Measurements from ENCODE around the gene ABTB1.

The ABTB1 gene

GRCh38 chr3:127717357-127718244 is 44.8 kb downstream of the ABTB1 start:
- TF ChIP-seq CTCF (IDR thresholded peaks at IDR 0.05; ENCODE audit: insufficient read depth, low read length, poor library complexity, severe bottlenecking): no peak
- Histone ChIP-seq H3K4me3 (replicated peaks; ENCODE audit: low read depth, low read length) (no peak overlapping the region), H3K27me3 (replicated peaks; ENCODE audit: control insufficient read depth, insufficient read depth, low read length) (no peaks in the 10 kb centered on the region), H3K36me3 (ENCODE audit: control insufficient read depth, insufficient read depth, low read length) (peaks cover 50% of the 10 kb centered on the region)
- no peak for DNase-seq (ENCODE audit: extremely low read depth, insufficient read length)

DNA sequence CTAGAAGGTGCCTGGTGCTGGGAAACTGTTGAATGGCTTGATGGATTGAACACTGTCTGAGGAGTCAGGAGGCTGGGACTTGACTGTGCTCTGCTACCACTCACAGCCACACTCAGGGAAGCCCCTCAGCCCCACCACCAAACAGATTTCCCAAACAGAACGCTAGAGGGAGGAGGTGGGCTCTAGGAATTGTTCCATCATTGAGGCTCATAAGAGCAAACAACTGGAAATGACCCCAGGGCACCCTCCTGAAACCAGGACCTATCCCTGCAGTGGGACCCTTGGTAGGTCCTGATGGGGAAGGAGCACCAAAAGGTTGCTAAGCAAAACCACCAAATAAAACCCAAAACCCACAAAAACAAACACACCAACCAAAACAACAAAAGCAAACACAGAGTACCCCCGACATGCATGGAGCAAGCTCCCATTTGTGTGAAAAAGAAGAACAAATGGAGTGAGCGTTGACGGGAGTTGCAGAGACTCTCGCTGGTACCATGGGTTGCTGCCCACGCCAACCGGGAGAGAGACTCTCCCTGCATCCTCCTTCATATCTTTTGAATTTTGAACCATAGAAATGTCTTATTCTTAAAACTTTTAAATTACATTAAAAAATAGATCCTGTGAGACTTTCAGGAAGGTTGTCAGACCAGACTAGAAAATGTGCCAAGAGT is 45.6 kb downstream of the ABTB1 start:
- Histone ChIP-seq H3K36me3 (ENCODE audit: control insufficient read depth, insufficient read depth, low read length) (peaks cover 47% of the 10 kb centered on the region), H3K27me3 (replicated peaks; ENCODE audit: control insufficient read depth, insufficient read depth, low read length) (no peaks in the 10 kb centered on the region), H3K4me3 (replicated peaks; ENCODE audit: low read depth, low read length) (no peak overlapping the region)
- no peak for DNase-seq (ENCODE audit: extremely low read depth, insufficient read length)
- TF ChIP-seq CTCF (IDR thresholded peaks at IDR 0.05; ENCODE audit: insufficient read depth, low read length, poor library complexity, severe bottlenecking): no peak

- H3K27me3 ChIP-seq (replicated peaks; ENCODE audit: control insufficient read depth, insufficient read depth, low read length): no peaks in the 10 kb centered on the region
- no peak for DNase-seq (ENCODE audit: extremely low read depth, insufficient read length)
- TF ChIP-seq CTCF (IDR thresholded peaks at IDR 0.05; ENCODE audit: insufficient read depth, low read length, poor library complexity, severe bottlenecking): no peak
- H3K36me3 ChIP-seq (ENCODE audit: control insufficient read depth, insufficient read depth, low read length): peaks cover 43% of the 10 kb centered on the region
- no peak overlapping the region for H3K4me3 ChIP-seq (replicated peaks; ENCODE audit: low read depth, low read length)
Measured at GRCh38 chr3:127718916-127719290, 46.2 kb downstream of the ABTB1 start.

- no peak for TF ChIP-seq CTCF (IDR thresholded peaks at IDR 0.05; ENCODE audit: insufficient read depth, low read length, poor library complexity, severe bottlenecking)
- peaks cover 43% of the 10 kb centered on the region for H3K36me3 ChIP-seq (ENCODE audit: control insufficient read depth, insufficient read depth, low read length)
- DNase-seq (ENCODE audit: extremely low read depth, insufficient read length): no peak
- H3K27me3 ChIP-seq (replicated peaks; ENCODE audit: control insufficient read depth, insufficient read depth, low read length): no peaks in the 10 kb centered on the region
- no peak overlapping the region for H3K4me3 ChIP-seq (replicated peaks; ENCODE audit: low read depth, low read length)
Measured at GRCh38 chr3:127719369-127719768, 46.6 kb downstream of the ABTB1 start.

- no peak for TF ChIP-seq CTCF (IDR thresholded peaks at IDR 0.05; ENCODE audit: insufficient read depth, low read length, poor library complexity, severe bottlenecking)
- Histone ChIP-seq H3K4me3 (replicated peaks; ENCODE audit: low read depth, low read length) (no peak overlapping the region), H3K27me3 (replicated peaks; ENCODE audit: control insufficient read depth, insufficient read depth, low read length) (no peaks in the 10 kb centered on the region), H3K36me3 (ENCODE audit: control insufficient read depth, insufficient read depth, low read length) (peaks cover 48% of the 10 kb centered on the region)
- no peak for DNase-seq (ENCODE audit: extremely low read depth, insufficient read length)
Measured at GRCh38 chr3:127720161-127720823, 47.5 kb downstream of the ABTB1 start.
